HL-60/S4 treated with phorbol 12-myristate 13-acetate at 8.2 ng/mL for 4 days and 3 days (cell line): ENCODE data around the gene PHACTR3.

ENCODE experiments used
- in situ Hi-C: fragments of 300-500 bp; cut with MboI; formaldehyde crosslinking; loops from 2 replicates; pipeline ENCODE4 v1.15.0; 2022; ENCODE audit warnings: low sequenced_read_pairs

Gene PHACTR3

DNA sequence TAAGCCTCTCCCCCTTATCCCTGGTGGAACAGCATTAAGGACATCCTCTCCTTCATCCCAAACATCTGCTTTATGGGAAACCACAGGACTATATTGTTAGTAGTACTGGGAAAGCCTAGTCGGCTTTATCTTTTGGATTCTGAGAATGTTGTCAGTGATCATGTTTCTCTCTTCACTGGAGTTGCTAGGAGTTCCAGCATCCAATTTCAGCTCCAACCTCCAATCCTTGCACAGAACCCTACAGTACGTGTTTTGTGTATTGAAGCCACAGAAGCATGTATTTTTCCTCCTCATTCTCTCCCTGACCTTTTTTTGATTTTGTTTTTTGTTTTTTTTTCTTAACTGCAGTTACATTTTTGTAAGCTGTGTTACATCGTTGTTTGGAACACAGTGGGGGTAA lies 84.0 kb downstream of the PHACTR3 start:
- in situ Hi-C loops = no loop called here

DNA sequence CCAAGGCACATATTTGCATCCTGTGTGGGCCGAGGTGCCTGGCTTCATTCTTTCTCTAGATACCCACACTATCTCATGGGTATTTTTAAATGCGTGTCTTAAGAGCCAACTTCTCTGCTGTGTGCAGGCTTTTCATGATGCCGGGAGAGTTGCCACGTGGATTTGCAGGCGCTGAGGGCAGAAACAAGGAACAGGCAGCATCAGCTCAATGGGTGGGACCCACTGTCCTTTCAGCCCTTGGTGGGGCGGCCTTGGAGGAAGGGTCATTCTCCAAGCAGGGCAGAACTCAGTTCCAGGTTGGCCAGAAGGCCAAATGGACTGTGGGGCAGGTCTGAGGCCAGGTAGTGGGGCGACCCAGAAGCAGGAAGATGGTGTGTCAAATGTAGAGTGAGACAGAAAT lies 84.7 kb downstream of the PHACTR3 start:
- in situ Hi-C loops = no loop called here

DNA sequence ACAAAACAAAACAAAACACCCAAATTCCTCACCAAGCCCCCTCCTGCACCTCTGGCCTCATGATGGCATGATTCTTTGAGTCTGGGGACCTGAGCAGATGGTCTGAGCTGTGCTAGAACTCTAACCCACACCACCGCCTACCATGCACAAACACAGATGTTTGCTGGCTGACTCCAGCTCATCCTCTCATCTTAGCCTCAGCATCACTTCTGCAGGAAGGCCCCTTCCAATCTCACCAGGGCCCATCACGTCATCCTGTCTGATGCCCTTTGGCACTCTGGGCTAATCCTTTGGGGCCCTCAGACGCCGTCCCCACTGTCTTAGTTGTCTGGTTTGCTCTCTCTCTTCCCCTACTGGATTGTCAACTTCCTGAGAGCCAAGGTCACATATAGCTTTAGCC lies 85.8 kb downstream of the PHACTR3 start:
- in situ Hi-C loops = no loop called here

DNA sequence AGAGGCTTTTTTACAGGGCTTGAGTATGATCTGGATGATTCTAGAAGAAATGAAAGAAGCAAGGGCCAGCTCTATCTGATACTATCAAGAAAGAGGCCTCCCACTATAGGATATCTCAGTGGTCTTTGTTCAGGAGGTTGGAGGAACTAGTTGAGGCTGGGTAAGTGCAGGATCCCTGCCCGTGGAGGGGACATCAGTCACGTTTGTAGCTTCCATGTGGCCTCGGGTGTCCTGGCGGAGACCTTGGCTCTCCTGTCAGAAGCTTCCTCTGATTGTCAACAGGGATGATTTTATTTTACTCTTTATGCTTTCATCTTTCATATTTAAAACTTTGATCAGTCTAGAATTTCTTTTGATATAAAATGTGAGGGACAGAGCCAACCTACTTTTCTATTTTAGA lies 86.6 kb downstream of the PHACTR3 start:
- in situ Hi-C loops = no loop called here

DNA sequence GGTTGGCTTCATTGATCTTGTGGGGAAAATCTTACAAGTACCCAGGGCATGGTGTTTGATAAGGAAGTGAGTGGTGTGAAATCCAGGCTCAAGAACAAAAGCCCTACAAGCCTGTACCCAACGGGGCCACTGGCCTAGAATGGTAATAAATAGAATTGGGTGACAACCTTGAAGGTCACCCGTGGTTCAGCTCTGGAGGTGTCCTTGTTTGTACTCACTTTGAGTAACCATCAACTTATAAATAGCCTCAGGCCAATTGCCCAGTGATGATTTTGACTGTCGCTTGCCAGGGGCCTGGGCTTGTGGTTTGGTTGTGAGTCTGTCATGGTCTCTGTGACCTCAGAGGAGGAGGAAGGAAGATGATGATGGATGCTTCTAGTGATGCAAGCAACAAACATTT lies 87.8 kb downstream of the PHACTR3 start:
- in situ Hi-C loops = no loop called here

DNA sequence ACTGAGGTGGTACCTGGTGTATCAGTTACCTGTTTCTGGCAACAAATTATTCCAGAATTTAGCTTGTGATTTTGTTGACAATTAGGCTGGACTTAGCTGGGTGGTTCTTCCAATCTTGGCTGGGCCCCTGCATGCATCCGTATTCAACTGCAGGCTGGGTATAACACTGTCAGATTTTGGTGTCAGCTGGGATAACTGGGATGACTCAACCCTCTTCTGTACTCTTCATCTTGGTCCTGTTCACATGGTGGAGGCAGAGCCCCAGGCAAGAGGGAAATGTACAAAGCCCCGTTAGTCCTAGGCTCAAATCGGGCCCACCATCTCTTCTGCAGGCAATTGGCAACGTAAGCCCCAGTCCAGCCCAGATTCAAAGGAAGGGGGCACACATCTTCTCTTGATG lies 89.2 kb downstream of the PHACTR3 start:
- in situ Hi-C loops = no loop called here

DNA sequence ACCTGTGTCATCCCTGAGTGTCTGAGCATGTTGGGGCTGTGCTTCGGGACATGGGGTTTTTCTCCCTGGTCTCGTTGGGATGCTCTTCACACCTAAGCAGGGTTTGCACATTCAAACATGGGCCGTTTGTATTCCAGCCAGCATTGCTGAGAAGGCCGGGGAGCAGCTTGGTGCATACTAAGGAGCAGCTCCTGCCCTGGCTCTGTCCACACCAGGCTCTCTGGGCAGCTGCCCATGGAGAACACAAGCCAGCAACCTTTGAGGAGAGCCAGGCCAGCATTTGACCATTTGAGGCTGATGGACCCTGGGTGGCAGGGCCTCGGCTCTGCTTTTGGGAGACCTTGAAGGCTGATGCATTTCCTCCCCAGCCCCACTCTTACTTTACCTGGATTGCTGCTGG lies 92.1 kb downstream of the PHACTR3 start:
- in situ Hi-C loops = no loop called here

DNA sequence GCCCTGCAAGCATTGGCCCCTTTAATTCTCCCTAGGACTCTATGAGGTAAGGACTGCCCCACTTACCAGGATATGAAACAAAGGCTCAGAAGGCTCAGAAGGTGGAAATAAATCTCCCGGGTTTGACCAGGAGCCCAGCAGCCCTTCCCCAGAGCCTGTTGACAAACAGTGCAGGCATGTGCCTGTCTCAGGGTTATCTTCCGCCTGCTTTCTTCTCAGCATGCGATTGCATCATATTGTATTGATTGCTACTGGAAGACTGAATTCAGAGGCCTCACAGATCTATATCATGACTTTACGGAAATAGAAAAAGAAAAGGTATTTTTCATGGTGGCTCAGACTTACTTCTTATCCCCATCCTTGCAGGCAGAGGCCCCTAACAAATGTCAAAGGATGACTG lies 92.7 kb downstream of the PHACTR3 start:
- in situ Hi-C loops = no loop called here

DNA sequence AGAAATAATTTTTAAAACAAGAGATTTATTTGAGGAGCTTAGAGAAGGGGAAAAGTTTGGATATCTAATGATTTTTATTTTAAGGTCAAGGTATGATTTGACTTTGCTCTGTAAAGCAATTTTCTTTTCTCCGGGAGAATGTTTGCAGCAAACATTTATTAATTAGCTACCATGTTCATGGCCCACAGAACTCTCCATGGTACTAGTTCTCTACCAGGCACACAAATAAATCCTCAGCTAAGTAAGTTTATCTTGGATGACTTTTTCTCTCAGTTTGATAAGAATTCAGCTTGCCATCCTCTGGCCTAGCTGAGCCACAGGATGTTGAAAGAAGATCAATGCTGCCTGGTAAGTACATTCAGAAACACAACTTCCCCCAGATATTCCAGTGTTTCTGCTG lies 94.3 kb downstream of the PHACTR3 start:
- in situ Hi-C loops = no loop called here

DNA sequence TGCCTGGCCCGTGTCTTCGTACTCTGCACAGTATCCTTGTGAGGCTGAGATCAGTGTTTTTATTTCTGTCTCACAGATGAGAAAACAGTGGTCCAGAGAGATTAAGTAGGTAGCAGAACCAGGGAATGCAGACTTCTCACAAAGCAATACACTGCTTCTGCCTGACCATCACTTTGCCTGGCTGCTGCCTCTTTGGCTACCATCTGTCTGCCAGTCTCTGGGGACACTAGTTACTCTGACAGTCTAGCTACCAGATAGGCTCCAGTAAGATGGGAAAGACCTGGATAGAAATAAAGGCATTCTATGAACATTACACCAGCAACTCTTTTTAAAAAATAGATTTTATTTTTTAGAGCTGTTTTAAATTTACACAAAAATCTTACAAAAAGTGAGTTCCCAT lies 96.9 kb downstream of the PHACTR3 start:
- in situ Hi-C loops = no loop called here

DNA sequence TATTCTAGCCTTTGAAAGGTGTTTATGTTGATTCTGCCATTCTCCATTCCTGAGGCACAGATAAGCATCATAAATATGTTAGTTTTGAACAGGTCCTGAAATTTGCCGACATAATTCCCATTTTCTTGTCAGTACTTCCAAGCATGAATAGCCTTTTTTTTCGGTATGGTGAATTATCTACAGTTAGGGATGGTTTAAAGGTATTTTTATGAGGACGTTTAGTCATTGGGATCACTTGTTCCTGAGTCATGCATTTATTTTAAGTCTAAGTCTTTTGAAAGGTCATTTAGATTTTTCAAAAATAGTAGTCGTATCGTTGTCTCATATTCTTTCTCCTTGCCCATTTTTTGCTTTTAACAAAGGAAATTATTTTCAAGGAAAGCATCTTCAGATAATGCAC lies 98.7 kb downstream of the PHACTR3 start:
- in situ Hi-C loops = no loop called here

DNA sequence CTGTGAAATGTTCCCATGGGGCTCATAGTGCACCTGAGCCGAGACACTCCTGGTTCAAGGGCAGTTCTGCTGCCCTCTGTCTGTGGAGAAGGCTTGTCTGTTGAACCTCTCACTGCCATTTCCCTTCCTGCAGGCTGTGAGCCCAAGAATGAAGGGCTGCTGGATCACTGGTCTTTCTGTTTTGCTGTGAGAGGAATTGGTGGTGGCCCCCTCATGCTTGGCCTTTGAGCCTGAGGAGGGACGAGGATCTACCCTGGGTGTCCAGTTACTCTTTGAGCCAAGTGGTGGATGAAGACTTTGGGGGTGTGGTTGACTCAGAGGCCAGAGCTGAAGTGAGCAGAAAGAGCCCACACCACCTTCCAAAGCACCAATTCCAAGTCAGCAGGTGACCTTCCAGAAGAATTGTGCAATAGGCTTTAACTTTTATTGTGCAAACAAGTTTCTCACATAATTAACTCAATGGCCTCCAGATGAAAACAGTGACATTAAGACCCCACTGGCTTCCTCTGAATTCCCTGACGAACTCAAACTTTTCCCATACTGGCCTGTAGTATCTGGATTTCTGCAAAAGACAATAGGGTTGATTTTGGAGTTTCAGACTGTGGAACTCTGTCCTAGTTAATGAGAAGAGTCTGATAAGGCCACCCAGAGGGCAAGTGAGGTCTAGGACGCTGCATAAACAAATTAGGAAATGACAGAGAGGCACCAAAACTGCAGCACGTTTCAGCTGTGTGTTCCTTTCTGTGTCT lies 101.5 kb downstream of the PHACTR3 start:
- in situ Hi-C loops = no loop called here

DNA sequence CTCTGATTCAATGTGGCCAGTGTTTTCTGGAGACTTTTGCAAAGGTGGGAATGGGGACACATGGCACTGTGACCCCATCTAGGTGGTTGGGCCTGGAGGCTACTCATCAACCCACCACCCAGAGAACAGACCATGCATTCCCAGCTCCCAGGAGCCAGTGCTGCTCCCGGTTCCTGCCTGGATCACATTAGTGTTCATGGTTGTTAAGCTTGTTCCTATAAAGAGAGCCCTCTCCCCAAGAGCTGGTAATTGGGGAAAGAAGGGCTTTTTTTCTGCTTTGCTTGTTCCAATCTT lies 102.0 kb downstream of the PHACTR3 start:
- in situ Hi-C loops = no loop called here

DNA sequence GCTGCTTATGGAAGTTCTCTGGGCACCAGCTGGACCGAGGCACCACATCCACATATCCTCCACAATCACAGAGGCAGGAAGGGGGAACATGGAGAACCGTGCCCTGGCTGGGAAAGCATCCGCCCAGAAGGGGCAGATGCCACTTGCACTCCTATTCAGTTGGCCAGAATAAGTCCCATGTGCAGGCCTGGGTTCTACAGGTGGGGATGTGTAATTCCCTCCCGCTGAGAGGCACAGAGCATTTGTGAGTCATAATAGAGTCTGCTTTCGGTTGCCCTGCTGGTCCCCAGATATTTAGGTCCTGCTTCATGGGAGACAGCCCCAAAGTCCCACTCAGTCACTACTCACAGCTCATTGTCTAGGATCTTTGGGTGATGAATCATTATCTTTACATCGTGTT lies 104.0 kb downstream of the PHACTR3 start:
- in situ Hi-C loops = no loop called here

DNA sequence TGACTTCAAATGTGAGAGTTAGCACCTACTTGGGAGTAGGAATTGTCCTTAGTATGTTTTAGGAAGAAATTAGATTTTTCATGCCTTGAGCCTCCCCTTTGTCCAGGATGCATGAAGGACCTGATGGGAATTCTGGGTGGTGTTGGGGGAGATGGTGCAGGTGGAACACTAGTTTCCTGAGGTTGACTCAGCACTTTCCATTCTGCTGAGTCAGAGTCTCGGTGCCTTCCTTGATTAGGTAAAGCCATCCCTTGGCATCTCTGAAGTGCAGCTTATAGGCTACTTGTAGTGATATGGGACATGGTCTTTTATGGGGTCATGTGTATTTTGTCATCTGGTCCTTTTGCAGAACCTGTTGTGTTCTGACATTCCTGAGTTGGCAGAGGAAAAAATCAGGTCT lies 105.3 kb downstream of the PHACTR3 start:
- in situ Hi-C loops = no loop called here

DNA sequence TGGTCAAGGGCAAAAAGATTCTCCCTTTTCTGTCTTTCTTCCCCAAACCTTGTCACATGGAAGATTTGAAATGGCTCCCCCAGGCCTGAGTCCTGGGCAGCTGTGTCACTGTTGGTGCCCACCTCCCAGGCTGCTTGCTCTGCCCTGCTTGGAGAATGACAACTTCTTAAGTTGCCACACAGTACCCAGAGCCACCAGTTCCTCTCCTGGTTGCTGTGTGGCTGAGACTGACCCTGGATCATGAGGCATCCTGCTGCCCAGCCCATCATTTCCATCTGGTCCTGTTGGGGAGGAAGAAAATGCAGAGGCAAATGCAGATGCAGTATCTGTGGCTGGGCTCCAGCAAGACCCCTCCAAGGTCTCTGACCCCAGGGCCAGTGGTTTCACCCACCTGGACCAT lies 113.7 kb downstream of the PHACTR3 start:
- in situ Hi-C loops = no loop called here

DNA sequence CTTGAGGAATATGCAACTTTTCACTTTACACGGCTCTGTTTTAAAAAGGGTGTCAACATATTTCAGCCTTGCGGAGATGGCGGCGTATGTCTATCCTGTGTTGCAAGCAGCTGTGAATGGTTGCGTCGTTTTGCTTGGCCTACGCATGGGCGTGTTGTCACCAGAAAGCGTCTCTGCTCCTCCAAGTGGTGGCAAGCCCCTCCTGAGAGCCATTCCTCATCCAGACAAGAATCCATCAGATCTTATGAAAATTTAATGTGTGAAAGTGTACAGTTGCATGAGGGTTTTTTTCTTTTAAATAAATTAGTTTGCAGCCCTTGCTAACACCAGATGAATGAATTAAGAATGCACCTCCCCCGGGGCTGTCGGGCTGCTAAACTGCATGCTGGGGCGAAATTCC lies 114.4 kb downstream of the PHACTR3 start:
- in situ Hi-C loops = no loop called here

DNA sequence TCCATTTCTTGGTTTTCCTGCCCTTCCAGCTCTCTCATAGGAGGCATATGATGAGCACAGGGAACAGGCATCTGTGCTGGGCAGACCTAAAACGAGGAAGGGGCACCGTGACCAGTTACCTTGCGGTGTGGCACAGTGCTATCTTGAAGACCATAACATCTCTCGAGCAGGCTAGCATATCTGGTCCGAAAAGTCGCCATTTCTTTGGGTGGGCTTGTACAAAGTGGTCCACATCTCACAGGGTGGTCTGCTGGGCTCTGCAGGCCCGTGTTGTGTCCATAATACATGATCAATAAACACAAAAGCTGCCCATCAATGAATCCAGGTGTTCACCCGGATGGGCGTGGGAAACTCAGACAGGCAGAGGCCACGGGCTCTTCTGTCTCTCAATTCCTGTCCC lies 115.7 kb downstream of the PHACTR3 start:
- in situ Hi-C loops = no loop called here

DNA sequence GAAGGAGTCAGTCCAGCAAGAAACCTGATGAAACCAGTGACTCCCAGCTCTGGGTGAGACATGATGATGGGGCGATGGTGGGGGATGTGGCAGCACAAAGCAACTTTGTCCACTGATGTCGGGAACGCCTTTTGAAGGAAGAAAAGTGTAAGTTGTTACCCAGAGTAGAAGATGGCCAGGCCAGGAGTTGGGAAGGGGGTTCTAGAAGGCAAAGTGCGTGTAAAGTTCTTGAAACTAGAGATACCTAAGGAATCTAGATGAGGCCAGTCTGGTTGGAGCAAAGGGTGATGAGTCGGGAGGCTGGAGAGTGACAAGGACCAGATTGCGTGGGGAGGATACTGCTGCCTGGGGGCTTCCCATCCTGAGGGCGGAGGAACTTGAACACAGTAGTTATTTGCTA lies 117.0 kb downstream of the PHACTR3 start:
- in situ Hi-C loops = no loop called here

DNA sequence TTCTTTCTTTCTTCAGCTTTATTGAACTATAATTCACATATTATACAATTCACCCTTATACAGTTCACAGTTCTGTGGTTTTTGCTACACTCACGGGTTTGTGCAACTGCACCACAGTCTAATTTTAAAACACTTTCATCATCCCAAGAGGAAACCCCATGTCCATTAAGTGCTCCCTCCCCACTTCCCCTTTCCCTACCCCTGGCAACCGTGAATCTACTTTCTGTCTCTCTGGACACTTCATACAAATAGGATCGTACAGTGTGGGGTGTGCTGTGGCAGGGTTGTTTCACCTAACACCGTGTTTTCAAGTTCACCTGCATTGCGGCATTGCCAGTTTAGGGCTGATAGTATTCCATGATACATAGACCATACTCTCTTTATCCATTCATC lies 118.8 kb downstream of the PHACTR3 start:
- in situ Hi-C loops = no loop called here

DNA sequence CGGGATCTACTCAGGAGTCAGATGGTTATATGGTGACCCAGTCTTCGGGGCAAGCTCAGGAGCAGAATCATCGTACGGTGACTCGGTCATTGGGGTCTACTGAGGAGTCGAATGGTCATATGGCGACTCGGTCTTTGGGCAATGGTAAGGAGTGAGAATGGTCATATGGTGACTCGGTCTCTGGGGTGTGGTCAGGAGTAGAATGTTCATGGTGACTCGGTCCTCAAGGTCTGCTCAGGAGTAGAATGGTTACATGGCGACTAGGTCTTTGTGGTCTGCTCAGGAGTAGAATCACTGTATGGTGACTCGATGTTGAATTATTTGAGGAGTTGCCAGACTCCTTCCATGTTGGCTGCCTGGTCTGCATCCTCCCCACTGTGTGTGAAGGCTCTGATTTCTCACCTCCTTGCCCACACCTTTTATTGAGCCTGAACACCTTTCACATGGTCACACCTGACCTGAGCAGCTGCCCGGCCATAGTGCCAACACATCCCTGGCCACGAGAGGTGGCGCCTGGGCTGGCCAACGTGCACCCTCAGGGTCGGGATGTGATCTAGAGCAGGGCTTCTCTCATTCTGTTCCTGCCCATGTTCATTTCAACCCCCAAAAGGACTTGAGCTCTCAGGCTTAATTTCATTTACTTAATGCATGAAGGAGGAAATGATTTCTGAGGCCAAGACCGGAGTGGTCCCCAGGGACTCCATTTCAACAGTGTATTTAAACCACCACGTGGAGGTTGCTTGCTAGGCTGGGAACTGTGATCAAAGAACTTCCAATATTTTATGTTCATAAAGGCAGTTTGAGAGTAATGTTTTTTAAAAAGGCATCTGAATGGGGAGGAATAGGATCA lies 119.5 kb downstream of the PHACTR3 start:
- in situ Hi-C loops = no loop called here

DNA sequence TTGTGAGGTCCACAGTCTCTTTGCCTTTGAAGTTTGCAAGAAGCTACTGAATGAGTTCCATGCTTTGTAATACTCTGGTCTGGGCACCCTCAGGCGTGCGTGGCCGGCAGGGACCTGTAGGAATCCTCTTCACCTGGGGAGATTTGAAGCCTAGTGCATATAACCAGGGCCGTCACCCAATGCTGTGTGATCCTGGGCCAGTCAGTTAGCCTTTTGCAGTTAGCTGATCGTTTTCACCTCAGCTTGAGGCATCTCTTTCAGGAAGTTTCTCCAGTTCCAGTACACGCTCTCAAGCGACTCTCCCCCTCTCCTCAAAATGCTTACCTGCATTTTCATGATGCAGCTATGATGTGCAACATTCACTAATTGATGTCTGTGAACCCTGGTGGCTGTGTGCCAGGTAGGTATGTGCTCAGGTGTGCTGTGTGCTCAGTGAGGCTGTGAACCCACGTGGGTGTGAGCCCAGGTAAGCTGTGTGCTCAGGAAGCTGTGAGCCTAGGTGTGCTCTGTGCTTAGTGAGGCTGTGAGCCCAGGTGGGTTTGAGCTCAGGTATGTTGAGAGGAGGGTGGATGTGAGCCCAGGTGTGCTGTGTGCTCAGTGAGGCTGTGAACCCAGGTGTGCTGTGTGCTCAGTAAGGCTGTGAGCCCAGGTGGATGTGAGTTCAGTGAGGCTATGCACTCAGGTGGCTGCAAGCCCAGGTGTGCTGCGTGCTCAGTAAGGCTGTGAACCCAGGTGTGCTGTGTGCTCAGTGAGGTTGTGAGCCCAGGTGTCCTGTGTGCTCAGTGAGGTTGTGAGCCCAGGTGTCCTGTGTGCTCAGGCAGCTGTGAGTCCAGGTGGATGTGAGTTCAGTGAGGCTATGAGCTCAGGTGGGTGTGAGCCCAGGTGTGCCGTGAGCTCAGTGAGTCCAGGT lies 120.4 kb downstream of the PHACTR3 start:
- in situ Hi-C loops = no loop called here
